Peyer's patch (tissue), 4 donors: ENCODE measurements around the gene HTRA1. TPM values are rescaled to one million over a fixed set of nuclear protein-coding genes. Genes with fewer than 3 reads are reported as not detected.

Experiments
- DNase-seq, 3 donors: peaks; one replicate each; pipeline ENCODE4 v3.0.0-alpha.2; 2017 to 2019
- H3K27ac ChIP-seq, 4 donors: fragments of 200-600 bp; sonication (generic); one replicate each; pipeline ENCODE4 v1.5.1; 2016 to 2019
- H3K27me3 ChIP-seq, 2 donors: fragments of 200-600 bp; sonication (generic); one replicate each; pipeline ENCODE4 v1.5.1; 2019
- H3K36me3 ChIP-seq, 3 donors: fragments of 200-600 bp; sonication (generic); one replicate each; pipeline ENCODE4 v1.5.1; 2016 to 2019
- H3K4me1 ChIP-seq, 4 donors: fragments of 200-600 bp; sonication (generic); one replicate each; pipeline ENCODE4 v1.5.1; 2016 to 2019
- H3K4me3 ChIP-seq, 4 donors: fragments of 200-600 bp; sonication (generic); 1 replicate in 3 of 4; 2 replicates in 1 of 4; pipeline ENCODE4 v1.5.1; 2016 to 2019; ENCODE audit warnings: mild to moderate bottlenecking in 1 of 4
- H3K9me3 ChIP-seq, 4 donors: fragments of 200-600 bp; sonication (generic); one replicate each; pipeline ENCODE4 v1.5.1; 2016 to 2019; ENCODE audit warnings: mild to moderate bottlenecking in 1 of 4
- POLR2A ChIP-seq, 2 donors: fragments of 450-650 bp; IDR thresholded peaks; one replicate each; pipeline ENCODE4 v1.5.1; 2017; ENCODE audit warnings: antibody characterized with exemption in 2 of 2, mild to moderate bottlenecking in 2 of 2, moderate library complexity in 2 of 2
- total RNA-seq, 4 donors: library from RNA; depleted of rRNA; stranded (reverse); fragments of >200 nt; gene quantifications; one replicate each; pipeline ENCODE4 v1.1.0, GENCODE V29; 2016
- TF ChIP-seq, protein P1 (sequence below), 6 experiments: fragments of 450-650 bp in 4 of 6; fragments of 200-600 bp in 2 of 6; sonication (generic) in 1 of 6; IDR thresholded peaks; one replicate each; pipeline ENCODE4 v1.5.1; 2017 to 2019; ENCODE audit warnings: antibody characterized with exemption in 6 of 6, mild to moderate bottlenecking in 3 of 6, moderate library complexity in 1 of 6

HTRA1 gene
- total RNA-seq, 4 donors from 2014 or later = 12.3 to 26.1 (median 17.3) TPM

GRCh38 chr10:122544493-122544892 lies 83.1 kb downstream of the HTRA1 start:
- no peak for DNase-seq
- Histone ChIP-seq H3K27ac (no peak overlapping the region), H3K4me3 (no peak overlapping the region), H3K36me3 (no peaks in the 10 kb centered on the region), H3K4me1 (peaks cover 0 to 26% (median 0%) of the 10 kb centered on the region in 4 donors), H3K27me3 (no peaks in the 10 kb centered on the region), H3K9me3 (no peaks in the 10 kb centered on the region)
- TF ChIP-seq, protein P1, sequence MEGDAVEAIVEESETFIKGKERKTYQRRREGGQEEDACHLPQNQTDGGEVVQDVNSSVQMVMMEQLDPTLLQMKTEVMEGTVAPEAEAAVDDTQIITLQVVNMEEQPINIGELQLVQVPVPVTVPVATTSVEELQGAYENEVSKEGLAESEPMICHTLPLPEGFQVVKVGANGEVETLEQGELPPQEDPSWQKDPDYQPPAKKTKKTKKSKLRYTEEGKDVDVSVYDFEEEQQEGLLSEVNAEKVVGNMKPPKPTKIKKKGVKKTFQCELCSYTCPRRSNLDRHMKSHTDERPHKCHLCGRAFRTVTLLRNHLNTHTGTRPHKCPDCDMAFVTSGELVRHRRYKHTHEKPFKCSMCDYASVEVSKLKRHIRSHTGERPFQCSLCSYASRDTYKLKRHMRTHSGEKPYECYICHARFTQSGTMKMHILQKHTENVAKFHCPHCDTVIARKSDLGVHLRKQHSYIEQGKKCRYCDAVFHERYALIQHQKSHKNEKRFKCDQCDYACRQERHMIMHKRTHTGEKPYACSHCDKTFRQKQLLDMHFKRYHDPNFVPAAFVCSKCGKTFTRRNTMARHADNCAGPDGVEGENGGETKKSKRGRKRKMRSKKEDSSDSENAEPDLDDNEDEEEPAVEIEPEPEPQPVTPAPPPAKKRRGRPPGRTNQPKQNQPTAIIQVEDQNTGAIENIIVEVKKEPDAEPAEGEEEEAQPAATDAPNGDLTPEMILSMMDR (IDR thresholded peaks at IDR 0.05) = no peak
- TF ChIP-seq POLR2A (IDR thresholded peaks at IDR 0.05) = no peak

DNA sequence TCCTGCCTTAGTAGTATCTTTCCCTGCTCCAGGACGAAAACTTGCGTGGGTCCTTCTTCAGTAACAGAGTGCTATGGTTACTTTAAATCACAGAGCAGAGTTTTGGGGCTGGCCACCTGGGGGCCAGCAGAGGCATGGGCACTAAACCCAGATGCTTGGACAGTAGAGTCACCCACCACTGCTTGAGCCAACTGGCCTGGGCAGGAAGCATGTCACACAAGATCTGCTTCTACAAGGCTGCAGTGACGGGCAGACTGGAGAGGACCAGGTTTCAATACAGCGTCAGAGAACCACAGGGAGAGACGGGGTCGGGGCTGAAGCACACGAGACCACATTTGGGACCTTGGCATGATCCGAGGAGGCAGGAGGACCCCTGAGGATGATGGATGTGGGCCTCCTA lies 84.9 kb downstream of the HTRA1 start:
- Histone ChIP-seq H3K4me3 (no peak overlapping the region), H3K9me3 (no peaks in the 10 kb centered on the region), H3K4me1 (peaks cover 0 to 24% (median 0%) of the 10 kb centered on the region in 4 donors), H3K27ac (no peak overlapping the region), H3K36me3 (no peaks in the 10 kb centered on the region), H3K27me3 (no peaks in the 10 kb centered on the region)
- no peak for DNase-seq
- TF ChIP-seq, protein P1 (IDR thresholded peaks at IDR 0.05) = no peak
- TF ChIP-seq POLR2A (IDR thresholded peaks at IDR 0.05) = no peak

- no peak for TF ChIP-seq POLR2A (IDR thresholded peaks at IDR 0.05)
- TF ChIP-seq, protein P1 (IDR thresholded peaks at IDR 0.05) = no peak
- H3K27me3 ChIP-seq = no peaks in the 10 kb centered on the region
- peaks cover 0 to 19% (median 0%) of the 10 kb centered on the region in 4 donors for H3K4me1 ChIP-seq
- H3K36me3 ChIP-seq = no peaks in the 10 kb centered on the region
- no peak for DNase-seq
- no peak overlapping the region for H3K4me3 ChIP-seq
- no peaks in the 10 kb centered on the region for H3K9me3 ChIP-seq
- H3K27ac ChIP-seq = no peak overlapping the region
Measured at GRCh38 chr10:122548407-122549085, 87.2 kb downstream of the HTRA1 start.

GRCh38 chr10:122549636-122550035 lies 88.3 kb downstream of the HTRA1 start:
- Histone ChIP-seq H3K27ac (no peak overlapping the region), H3K9me3 (no peaks in the 10 kb centered on the region), H3K4me1 (peaks cover 0 to 13% (median 0%) of the 10 kb centered on the region in 4 donors), H3K4me3 (no peak overlapping the region), H3K36me3 (no peaks in the 10 kb centered on the region), H3K27me3 (no peaks in the 10 kb centered on the region)
- no peak for DNase-seq
- TF ChIP-seq, protein P1 (IDR thresholded peaks at IDR 0.05) = no peak
- no peak for TF ChIP-seq POLR2A (IDR thresholded peaks at IDR 0.05)

DNA sequence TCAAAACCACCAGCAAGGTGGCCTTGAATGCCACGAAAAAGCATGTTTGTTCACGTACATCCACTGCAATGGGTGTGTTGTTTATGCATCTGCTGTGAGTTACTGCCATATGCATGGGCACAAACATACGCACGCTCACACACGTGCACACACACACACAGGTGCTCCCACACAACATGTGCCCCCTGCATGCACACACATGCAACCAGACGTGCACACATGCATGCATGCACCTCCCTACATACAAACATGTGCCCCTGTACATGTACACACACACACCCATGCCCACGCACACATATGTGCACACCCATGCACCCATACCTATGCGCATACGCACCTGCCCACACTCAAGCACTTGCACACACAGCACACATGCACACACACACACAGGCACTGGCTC lies 89.1 kb downstream of the HTRA1 start:
- TF ChIP-seq, protein P1 (IDR thresholded peaks at IDR 0.05) = no peak
- TF ChIP-seq POLR2A (IDR thresholded peaks at IDR 0.05) = no peak
- no peak overlapping the region for H3K27ac ChIP-seq

More for the DNA sequence above, 89.1 kb downstream of the HTRA1 start:
- no peak for DNase-seq
- Histone ChIP-seq H3K27me3 (no peaks in the 10 kb centered on the region), H3K4me1 (peaks cover 0 to 13% (median 0%) of the 10 kb centered on the region in 4 donors), H3K4me3 (no peak overlapping the region), H3K36me3 (no peaks in the 10 kb centered on the region), H3K9me3 (no peaks in the 10 kb centered on the region)
